ENCODE data around the gene RASGRP4. TPM values are rescaled to one million over a fixed set of nuclear protein-coding genes. Genes with fewer than 3 reads are reported as not detected.
"Not testable (repeated sequence)": the region's sequence is repeated elsewhere in the genome, so short reads cannot be mapped to it uniquely, and the experiment has no call there.

RASGRP4 gene
- total RNA-seq, result 1 to 10 TPM in 2 of 3 donors, under 1 TPM in 1; 0.55 to 2.3 (median 2.0) TPM
- long read RNA-seq, donor 1, partial matches to known transcripts, result 2 of 2 reads
- long read RNA-seq, donor 1, other reads (novel, unspliced or antisense), result 0 of 2 reads
- long read RNA-seq, donor 2, result 0 reads

DNA sequence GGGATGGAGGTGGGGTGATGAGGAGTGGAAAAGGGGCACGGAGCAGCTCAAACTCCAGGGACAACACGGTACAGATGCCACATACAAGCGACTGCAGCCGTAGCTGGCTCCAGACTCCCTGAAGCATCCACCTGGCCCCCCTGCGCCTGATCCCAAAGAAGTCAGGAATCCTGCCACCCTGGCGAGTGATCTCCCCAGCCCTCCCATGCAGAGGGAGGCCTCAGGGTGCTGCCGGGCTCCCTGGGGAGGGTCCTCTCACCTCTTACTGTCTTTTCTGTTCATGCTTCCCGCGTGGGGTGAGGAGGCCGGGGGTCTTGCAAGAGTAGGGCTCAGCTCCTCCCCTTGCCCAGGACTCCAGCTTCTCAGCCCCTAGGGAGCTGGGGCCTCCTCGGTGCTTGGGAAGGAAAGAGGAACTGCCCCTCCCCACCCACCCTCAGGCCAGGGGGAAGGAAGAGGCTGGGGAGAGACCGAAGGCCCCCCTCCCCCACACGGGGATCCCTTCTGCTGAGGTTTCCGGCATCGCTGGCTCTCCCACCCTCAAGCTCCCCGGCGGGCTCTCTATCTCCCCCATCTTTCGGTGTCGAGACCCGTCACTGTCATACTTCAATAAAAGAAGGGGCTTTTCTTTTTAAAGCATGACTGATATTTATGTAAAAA, at the start of gene RASGRP4:
TSS of gene RASGRP4 (minus strand) at position 410 of the 657 bp plus-strand sequence. CDS start at position 282, 128 bp downstream.
- Histone ChIP-seq H3K4me1 (ENCODE audit: low read depth) (no peaks in the 10 kb centered on the region), H3K4me3 (no peak within 1 kb of the TSS), H3K36me3 (ENCODE audit: low read depth) (no peaks in the 10 kb centered on the region), H3K9me3 (no peaks in the 10 kb centered on the region)
- ATAC-seq (peak; percentile 52), DNase-seq (peak in 2 of 3 donors; percentile 40 to 66)
- intact Hi-C loops (cut with DNase I, micrococcal nuclease), result no loop called here
- TF ChIP-seq, protein P1, sequence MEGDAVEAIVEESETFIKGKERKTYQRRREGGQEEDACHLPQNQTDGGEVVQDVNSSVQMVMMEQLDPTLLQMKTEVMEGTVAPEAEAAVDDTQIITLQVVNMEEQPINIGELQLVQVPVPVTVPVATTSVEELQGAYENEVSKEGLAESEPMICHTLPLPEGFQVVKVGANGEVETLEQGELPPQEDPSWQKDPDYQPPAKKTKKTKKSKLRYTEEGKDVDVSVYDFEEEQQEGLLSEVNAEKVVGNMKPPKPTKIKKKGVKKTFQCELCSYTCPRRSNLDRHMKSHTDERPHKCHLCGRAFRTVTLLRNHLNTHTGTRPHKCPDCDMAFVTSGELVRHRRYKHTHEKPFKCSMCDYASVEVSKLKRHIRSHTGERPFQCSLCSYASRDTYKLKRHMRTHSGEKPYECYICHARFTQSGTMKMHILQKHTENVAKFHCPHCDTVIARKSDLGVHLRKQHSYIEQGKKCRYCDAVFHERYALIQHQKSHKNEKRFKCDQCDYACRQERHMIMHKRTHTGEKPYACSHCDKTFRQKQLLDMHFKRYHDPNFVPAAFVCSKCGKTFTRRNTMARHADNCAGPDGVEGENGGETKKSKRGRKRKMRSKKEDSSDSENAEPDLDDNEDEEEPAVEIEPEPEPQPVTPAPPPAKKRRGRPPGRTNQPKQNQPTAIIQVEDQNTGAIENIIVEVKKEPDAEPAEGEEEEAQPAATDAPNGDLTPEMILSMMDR (IDR thresholded peaks at IDR 0.05), result no peak

GRCh38 chr19:38475176-38475575, 49.2 kb upstream of the RASGRP4 start:
- TF ChIP-seq, protein P1 (IDR thresholded peaks at IDR 0.05), result no peak
- no peaks in the 10 kb centered on the region for H3K4me1 ChIP-seq (ENCODE audit: low read depth)
- intact Hi-C loops (cut with DNase I, micrococcal nuclease), result no loop called here
- H3K9me3 ChIP-seq, result no peaks in the 10 kb centered on the region
- H3K36me3 ChIP-seq (ENCODE audit: low read depth), result no peaks in the 10 kb centered on the region
- DNase-seq (no peak), ATAC-seq (no peak)
- H3K4me3 ChIP-seq, result no peak overlapping the region

- ATAC-seq (no peak), DNase-seq (no peak)
- TF ChIP-seq, protein P1 (IDR thresholded peaks at IDR 0.05), result no peak
- H3K9me3 ChIP-seq, result no peaks in the 10 kb centered on the region
- H3K36me3 ChIP-seq (ENCODE audit: low read depth), result no peaks in the 10 kb centered on the region
- H3K4me3 ChIP-seq, result no peak overlapping the region
- intact Hi-C loops (cut with DNase I, micrococcal nuclease), result no loop called here
- H3K4me1 ChIP-seq (ENCODE audit: low read depth), result no peaks in the 10 kb centered on the region
These were observed 47.2 kb upstream of the RASGRP4 start for GRCh38 chr19:38473201-38473600.

GRCh38 chr19:38472725-38473124, 46.7 kb upstream of the RASGRP4 start:
- H3K36me3 ChIP-seq (ENCODE audit: low read depth); H3K4me3 ChIP-seq; DNase-seq; ATAC-seq; H3K4me1 ChIP-seq (ENCODE audit: low read depth); H3K9me3 ChIP-seq; intact Hi-C loops (cut with DNase I, micrococcal nuclease): not testable (repeated sequence)

DNA sequence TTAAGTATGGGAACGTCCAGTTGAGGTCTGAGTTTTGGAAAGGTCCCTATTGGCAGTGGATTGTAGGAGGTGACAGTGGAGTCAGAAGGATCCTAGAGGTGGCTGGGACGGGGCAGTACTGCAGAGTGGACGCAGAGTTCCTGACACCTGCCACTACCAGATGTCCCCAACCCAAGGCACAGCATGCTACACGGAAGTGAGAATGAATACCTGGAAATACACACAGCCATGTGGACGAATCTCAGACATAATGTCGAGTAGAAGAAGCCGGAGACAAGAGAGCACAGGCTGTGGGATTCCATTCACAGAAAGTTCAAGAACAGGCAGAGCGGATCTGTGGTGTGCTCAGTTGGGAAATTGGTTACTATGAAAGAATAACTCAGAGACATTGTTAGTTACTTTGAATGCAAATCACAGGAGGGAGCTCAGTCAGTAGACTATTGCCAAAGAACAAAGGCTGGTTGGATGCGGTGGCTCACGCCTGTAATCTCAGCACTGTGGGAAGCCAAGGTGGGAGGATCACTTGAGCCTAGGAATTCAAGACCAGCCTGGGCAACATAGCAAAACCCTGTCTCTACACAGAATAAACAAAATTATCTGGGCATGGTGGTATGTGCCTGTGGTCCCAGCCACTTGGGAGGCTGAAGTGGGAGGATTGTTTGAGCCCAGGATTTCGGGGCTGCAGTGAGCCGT, 44.9 kb upstream of the RASGRP4 start:
- ATAC-seq, result no peak
- DNase-seq, result no peak
- no peaks in the 10 kb centered on the region for H3K36me3 ChIP-seq (ENCODE audit: low read depth)

More for the DNA sequence above, 44.9 kb upstream of the RASGRP4 start:
- TF ChIP-seq, protein P1 (IDR thresholded peaks at IDR 0.05), result no peak
- no peak overlapping the region for H3K4me3 ChIP-seq
- intact Hi-C loops (cut with DNase I, micrococcal nuclease), result no loop called here
- no peaks in the 10 kb centered on the region for H3K9me3 ChIP-seq
- H3K4me1 ChIP-seq (ENCODE audit: low read depth), result no peaks in the 10 kb centered on the region

Data from mucosa of descending colon (tissue), 3 donors.